Measurements from ENCODE around the gene SAMD8. TPM values are rescaled to one million over a fixed set of nuclear protein-coding genes. Genes with fewer than 3 reads are reported as not detected.
A peak's percentile ranks its signal among the peaks of the same experiment; 100 is the strongest.
"Not testable (repeated sequence)": the region's sequence is repeated elsewhere in the genome, so short reads cannot be mapped to it uniquely, and the experiment has no call there.

SAMD8 gene
- total RNA-seq, 1 donor from 2014 or later, result 21.7 TPM

GRCh38 chr10:75197906-75198305 lies 86.5 kb downstream of the SAMD8 start:
- DNase-seq, result no peak
- H3K4me3 ChIP-seq, result no peak overlapping the region
- ATAC-seq, result no peak
- intact Hi-C loops (cut with DNase I), result no loop called here
- no peak overlapping the region for H3K27ac ChIP-seq
- H3K4me1 ChIP-seq, result peaks cover 9% of the 10 kb centered on the region
- no peaks in the 10 kb centered on the region for H3K27me3 ChIP-seq (ENCODE audit: low read depth)
- no peaks in the 10 kb centered on the region for H3K9me3 ChIP-seq
- no peaks in the 10 kb centered on the region for H3K36me3 ChIP-seq
- no peak for TF ChIP-seq CTCF (IDR thresholded peaks at IDR 0.05)

- H3K27ac ChIP-seq; DNase-seq; intact Hi-C loops (cut with DNase I); H3K27me3 ChIP-seq (ENCODE audit: low read depth); H3K9me3 ChIP-seq; H3K36me3 ChIP-seq; H3K4me3 ChIP-seq; ATAC-seq: not testable (repeated sequence)
- peaks cover 13% of the 10 kb centered on the region for H3K4me1 ChIP-seq
Observed at GRCh38 chr10:75199949-75200348, 88.5 kb downstream of the SAMD8 start.

- H3K27ac ChIP-seq, result no peak overlapping the region
- no peak for DNase-seq
- H3K9me3 ChIP-seq, result no peaks in the 10 kb centered on the region
Observed at GRCh38 chr10:75201793-75202307, 90.4 kb downstream of the SAMD8 start.

GRCh38 chr10:75202321-75203045 lies 91.0 kb downstream of the SAMD8 start:
- intact Hi-C loops (cut with DNase I), result no loop called here
- Histone ChIP-seq H3K36me3 (no peaks in the 10 kb centered on the region), H3K27me3 (ENCODE audit: low read depth) (no peaks in the 10 kb centered on the region), H3K27ac (no peak overlapping the region), H3K4me3 (no peak overlapping the region), H3K4me1 (peaks cover 13% of the 10 kb centered on the region), H3K9me3 (no peaks in the 10 kb centered on the region)
- no peak for TF ChIP-seq CTCF (IDR thresholded peaks at IDR 0.05)
- ATAC-seq, result peak; percentile 78 to 91
- peak; percentile 66 for DNase-seq

More at GRCh38 chr10:75201793-75202307, 90.4 kb downstream of the SAMD8 start:
- ATAC-seq, result no peak
- Histone ChIP-seq H3K4me3 (no peak overlapping the region), H3K36me3 (no peaks in the 10 kb centered on the region), H3K4me1 (peaks cover 13% of the 10 kb centered on the region), H3K27me3 (ENCODE audit: low read depth) (no peaks in the 10 kb centered on the region)
- TF ChIP-seq CTCF (IDR thresholded peaks at IDR 0.05), result no peak
- intact Hi-C loops (cut with DNase I), result no loop called here

GRCh38 chr10:75203046-75203620 lies 91.7 kb downstream of the SAMD8 start:
- H3K4me1 ChIP-seq, result peaks cover 13% of the 10 kb centered on the region
- ATAC-seq; DNase-seq; H3K9me3 ChIP-seq; intact Hi-C loops (cut with DNase I); H3K4me3 ChIP-seq; H3K27me3 ChIP-seq (ENCODE audit: low read depth); H3K36me3 ChIP-seq; H3K27ac ChIP-seq: not testable (repeated sequence)

GRCh38 chr10:75203724-75204123 lies 92.3 kb downstream of the SAMD8 start:
- ATAC-seq (no peak), DNase-seq (no peak)
- Histone ChIP-seq H3K9me3 (no peaks in the 10 kb centered on the region), H3K4me3 (no peak overlapping the region), H3K27ac (no peak overlapping the region), H3K27me3 (ENCODE audit: low read depth) (no peaks in the 10 kb centered on the region), H3K36me3 (no peaks in the 10 kb centered on the region), H3K4me1 (peaks cover 13% of the 10 kb centered on the region)
- intact Hi-C loops (cut with DNase I), result no loop called here
- TF ChIP-seq CTCF (IDR thresholded peaks at IDR 0.05), result no peak

All from lower lobe of right lung (tissue), 2 donors.